GM12873 (cell line): ENCODE measurements around the gene CCDC27.
A peak's percentile ranks its signal among the peaks of the same experiment; 100 is the strongest.

Source experiments
- TF ChIP-seq, protein P1 (sequence below): IDR thresholded peaks from 2 replicates; pipeline ENCODE4 v1.5.1; 2012; ENCODE audit warnings: low read depth, mild to moderate bottlenecking, moderate library complexity, low read length, control low read depth; ENCODE audit not compliant: insufficient read depth; ENCODE audit errors: missing control alignments

CCDC27 gene

GRCh38 chr1:3783651-3784474 is 31.6 kb downstream of the CCDC27 start:
- TF ChIP-seq, protein P1, sequence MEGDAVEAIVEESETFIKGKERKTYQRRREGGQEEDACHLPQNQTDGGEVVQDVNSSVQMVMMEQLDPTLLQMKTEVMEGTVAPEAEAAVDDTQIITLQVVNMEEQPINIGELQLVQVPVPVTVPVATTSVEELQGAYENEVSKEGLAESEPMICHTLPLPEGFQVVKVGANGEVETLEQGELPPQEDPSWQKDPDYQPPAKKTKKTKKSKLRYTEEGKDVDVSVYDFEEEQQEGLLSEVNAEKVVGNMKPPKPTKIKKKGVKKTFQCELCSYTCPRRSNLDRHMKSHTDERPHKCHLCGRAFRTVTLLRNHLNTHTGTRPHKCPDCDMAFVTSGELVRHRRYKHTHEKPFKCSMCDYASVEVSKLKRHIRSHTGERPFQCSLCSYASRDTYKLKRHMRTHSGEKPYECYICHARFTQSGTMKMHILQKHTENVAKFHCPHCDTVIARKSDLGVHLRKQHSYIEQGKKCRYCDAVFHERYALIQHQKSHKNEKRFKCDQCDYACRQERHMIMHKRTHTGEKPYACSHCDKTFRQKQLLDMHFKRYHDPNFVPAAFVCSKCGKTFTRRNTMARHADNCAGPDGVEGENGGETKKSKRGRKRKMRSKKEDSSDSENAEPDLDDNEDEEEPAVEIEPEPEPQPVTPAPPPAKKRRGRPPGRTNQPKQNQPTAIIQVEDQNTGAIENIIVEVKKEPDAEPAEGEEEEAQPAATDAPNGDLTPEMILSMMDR: no peak

DNA sequence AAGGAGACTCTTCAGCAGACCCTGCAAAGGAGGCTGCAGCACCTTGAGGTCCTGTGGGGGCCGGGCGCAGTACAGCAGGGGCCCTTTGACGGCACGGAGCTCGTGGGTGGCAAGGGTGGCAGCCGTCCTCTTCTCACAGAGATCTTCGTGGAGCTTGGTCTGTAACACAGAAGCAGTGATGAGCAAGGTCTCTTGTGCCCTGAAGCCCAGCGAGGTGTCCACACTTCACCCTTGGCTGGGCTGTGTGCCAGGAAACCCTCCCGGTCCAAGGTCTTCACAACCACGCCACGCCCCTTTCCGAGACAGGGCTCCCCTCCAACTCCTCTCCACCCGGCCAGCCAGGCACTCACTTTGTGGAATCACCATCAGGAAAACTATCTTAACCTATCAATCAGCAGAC is 32.8 kb downstream of the CCDC27 start:
- TF ChIP-seq, protein P1: no peak

DNA sequence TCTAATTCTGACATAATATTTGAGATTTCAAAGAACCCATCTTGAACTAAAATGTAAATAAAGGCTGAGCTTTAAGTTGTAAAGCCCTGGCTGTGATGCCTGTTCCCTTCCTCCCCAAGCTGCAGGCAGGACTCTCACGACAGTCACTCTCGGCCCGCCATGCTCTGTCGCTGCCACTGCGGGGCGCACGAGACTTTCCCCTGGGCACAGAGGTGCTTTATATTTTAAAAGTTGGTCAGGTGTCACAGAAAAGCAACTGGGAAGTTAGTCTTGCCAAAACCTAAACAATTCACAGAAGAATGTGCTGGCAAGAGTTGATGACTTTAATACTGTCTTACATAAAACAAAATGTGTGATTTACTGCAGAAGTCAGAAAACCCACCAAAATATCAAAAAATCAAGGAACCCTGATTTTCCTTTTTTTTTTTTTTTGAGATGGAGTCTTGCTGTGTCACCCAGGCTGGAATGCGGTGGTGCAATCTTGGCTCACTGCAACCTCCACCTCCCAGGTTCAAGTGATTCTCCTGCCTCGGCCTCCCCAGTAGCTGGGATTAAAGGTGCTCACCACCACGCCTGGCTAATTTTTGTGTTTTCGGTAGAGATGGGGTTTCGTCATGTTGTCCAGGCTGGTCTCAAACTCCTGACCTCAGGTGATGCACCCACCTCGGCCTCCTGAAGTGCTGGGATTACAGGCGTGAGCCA is 33.4 kb downstream of the CCDC27 start:
- TF ChIP-seq, protein P1: peak; percentile 11

DNA sequence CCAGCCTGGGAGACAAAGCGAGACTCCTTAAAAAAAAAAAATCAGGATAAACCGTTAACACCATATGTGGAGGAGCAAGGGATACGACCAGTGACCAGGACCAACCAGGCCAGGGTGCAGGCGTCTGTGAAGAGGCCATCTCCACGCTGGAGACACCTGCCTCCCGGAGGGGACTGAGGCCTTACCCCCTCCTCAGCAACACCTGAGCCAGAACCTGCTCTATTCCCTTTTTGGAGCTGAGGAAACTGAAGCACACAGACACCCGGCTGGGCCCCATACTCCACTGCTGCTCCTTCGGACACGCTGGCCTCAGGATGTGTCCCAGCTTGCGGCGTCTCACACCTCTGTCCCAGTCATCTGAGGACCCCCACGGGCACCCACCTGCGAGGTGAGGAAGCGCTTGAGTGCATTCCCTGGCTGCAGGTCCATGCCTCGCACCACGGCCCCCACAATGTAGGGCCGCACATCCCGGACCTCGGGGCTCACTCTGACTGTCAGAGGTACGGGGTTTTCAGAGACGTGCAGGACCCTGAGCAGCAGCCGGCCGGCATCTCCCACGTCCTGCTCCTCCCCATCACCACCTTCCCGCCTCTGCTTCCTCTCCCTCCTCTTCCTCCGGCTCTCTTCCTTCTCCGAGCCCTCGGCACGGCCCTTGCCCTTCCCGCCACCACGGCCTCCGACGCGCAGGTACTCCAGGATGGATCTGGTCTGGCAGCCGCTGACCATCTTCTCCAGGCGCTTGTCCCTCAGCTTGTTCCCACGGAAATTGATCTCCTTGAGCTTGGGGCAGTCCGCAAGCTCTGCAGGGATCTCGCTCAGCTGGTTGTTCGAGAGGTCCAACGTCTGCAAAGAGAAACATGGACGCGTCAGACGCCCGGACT is 34.5 kb downstream of the CCDC27 start:
- TF ChIP-seq, protein P1: no peak

DNA sequence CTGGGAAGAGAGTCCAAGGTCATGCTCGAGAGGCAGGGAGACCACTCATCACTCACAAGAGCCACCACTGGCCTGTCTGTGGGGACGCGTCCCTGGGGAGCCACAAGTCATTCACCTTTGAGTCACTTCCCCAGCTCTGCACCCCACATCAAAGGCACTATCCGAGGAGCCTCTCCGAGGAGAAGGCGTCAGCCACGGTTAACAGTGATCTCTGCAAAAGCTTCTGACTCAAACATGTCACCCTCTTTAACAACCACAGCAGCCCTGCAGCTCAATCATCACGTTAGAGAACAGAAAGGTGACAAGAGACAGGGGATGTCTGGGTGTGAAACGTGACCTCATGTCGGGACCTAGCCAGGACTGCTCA is 35.1 kb downstream of the CCDC27 start:
- TF ChIP-seq, protein P1: no peak

GRCh38 chr1:3787745-3788605 is 35.7 kb downstream of the CCDC27 start:
- TF ChIP-seq, protein P1: no peak
